ENCODE data around the gene SUMO3.

The SUMO3 gene

GRCh38 chr21:44780767-44781459 is 36.9 kb downstream of the SUMO3 start:
- Histone ChIP-seq H3K36me3 (replicated peaks) (peaks cover 48% of the 10 kb centered on the region), H3K4me3 (no peak overlapping the region)
- in situ Hi-C loops (cut with MboI; ENCODE audit: low sequenced_read_pairs), result no loop called here

DNA sequence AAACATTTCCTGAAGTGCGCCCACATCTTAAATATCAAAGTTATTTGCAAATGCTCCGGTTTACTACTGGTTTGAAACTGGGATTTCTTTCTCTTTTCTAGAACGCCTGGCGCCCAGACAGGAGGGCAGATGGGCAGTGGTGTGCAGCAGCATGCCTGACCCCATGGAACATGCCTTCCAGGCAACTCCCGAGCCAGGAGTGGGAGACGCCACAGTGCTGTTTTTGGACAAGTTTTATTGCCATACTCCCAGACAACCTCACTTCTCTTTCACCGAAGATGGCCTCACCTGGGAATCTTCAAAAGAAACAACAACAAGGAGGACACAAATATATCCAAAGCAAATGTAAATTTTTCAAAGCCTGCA is 37.7 kb downstream of the SUMO3 start:
- no peaks in the 10 kb centered on the region for H3K27me3 ChIP-seq (ENCODE audit: low read depth)
- peaks cover 56% of the 10 kb centered on the region for H3K36me3 ChIP-seq (replicated peaks)
- H3K9me3 ChIP-seq, result no peaks in the 10 kb centered on the region
- no peak for DNase-seq (ENCODE audit: low spot score in 2 of 2)
- H3K4me3 ChIP-seq, result no peak overlapping the region
- H3K4me1 ChIP-seq, result no peaks in the 10 kb centered on the region
- in situ Hi-C loops (cut with MboI; ENCODE audit: low sequenced_read_pairs), result no loop called here

More at GRCh38 chr21:44780767-44781459, 36.9 kb downstream of the SUMO3 start:
- Histone ChIP-seq H3K27me3 (ENCODE audit: low read depth) (no peaks in the 10 kb centered on the region), H3K9me3 (no peaks in the 10 kb centered on the region), H3K4me1 (no peaks in the 10 kb centered on the region)
- no peak for DNase-seq (ENCODE audit: low spot score in 2 of 2)

DNA sequence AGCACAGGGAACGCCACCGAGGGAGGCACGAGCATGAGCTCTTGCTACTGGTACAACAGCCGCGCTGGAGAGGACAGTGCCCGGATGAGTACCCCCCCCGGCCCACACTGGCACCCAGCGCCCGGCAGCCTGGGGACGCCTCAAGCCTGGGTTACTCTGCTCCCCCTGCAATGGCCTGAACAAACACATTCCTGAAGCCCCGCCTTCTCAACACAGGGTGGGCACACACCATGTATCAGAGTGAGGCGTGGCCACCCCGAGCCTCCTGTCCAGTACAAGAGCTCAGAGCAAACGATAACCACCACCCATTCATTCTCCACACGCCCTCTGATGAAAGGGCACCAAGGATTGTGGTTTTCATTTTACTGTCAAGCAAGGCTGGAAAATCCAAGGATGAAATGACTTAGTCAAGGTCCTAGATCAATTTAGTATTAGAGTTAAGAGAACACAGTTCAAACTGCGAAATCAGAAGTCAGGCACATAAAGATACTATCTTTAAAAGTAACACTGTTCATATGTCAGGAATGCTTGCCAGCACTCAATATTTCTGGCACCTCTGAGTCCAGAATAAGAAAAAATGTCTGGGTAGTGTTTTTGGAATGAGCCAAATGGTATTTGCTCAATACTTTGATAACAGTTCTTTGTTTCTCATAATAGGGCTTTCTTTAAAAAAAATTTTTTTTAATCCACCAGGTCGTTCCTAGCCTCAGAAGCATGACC is 38.3 kb downstream of the SUMO3 start:
- no peak for DNase-seq (ENCODE audit: low spot score in 2 of 2)
- H3K27me3 ChIP-seq (ENCODE audit: low read depth), result no peaks in the 10 kb centered on the region
- peaks cover 59% of the 10 kb centered on the region for H3K36me3 ChIP-seq (replicated peaks)
- H3K4me3 ChIP-seq, result no peak overlapping the region
- no peaks in the 10 kb centered on the region for H3K4me1 ChIP-seq
- H3K9me3 ChIP-seq, result no peaks in the 10 kb centered on the region
- in situ Hi-C loops (cut with MboI; ENCODE audit: low sequenced_read_pairs), result no loop called here

DNA sequence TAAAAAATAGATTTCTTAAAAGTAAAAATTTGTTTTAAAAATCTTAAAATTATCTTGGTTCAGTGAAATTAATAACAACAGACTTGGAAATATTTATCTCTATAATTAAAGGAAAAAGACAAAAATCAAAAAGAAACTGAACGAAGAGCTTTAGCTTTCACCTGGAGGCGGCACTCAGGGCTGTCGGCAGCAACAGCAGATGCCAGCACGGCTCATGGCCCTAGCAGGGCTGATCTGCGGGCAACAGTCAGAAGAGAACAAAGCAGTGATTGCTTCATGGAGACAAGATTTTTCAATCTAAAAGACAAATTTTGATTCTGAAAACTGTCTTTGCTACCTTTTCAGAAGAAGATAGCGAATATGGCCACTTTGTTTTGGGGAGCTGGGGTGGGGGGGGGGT is 38.9 kb downstream of the SUMO3 start:
- DNase-seq (ENCODE audit: low spot score in 2 of 2), result no peak
- H3K27me3 ChIP-seq (ENCODE audit: low read depth), result no peaks in the 10 kb centered on the region
- H3K4me1 ChIP-seq, result no peaks in the 10 kb centered on the region
- no peak overlapping the region for H3K4me3 ChIP-seq
- in situ Hi-C loops (cut with MboI; ENCODE audit: low sequenced_read_pairs), result no loop called here
- H3K9me3 ChIP-seq, result no peaks in the 10 kb centered on the region
- peaks cover 64% of the 10 kb centered on the region for H3K36me3 ChIP-seq (replicated peaks)

- Histone ChIP-seq H3K27me3 (ENCODE audit: low read depth) (no peaks in the 10 kb centered on the region), H3K9me3 (no peaks in the 10 kb centered on the region), H3K4me1 (no peaks in the 10 kb centered on the region), H3K36me3 (replicated peaks) (peaks cover 68% of the 10 kb centered on the region), H3K4me3 (no peak overlapping the region)
- in situ Hi-C loops (cut with MboI; ENCODE audit: low sequenced_read_pairs), result no loop called here
- DNase-seq (ENCODE audit: low spot score in 2 of 2), result no peak
Observed at GRCh38 chr21:44778499-44778911, 39.4 kb downstream of the SUMO3 start.

DNA sequence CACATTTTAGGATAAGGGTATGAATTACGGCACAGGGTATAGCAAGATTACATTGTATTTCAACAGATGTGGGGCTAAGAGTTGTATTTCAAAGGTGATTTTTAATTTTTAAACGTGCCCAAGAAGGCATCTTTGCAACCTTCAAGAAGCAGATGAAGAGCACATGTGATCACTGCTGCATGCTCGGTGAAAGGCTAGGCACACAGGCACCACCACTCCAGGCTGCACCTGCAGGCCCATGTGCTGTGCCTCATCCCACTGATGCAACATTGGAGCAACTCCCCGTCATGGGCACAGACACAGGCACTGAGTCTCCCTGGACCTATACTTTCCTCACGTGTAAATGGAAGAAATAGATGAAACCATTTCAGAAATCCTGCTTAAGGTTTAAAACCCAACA is 39.8 kb downstream of the SUMO3 start:
- Histone ChIP-seq H3K27me3 (ENCODE audit: low read depth) (no peaks in the 10 kb centered on the region), H3K36me3 (replicated peaks) (peaks cover 72% of the 10 kb centered on the region), H3K4me3 (no peak overlapping the region), H3K4me1 (no peaks in the 10 kb centered on the region), H3K9me3 (no peaks in the 10 kb centered on the region)
- no peak for DNase-seq (ENCODE audit: low spot score in 2 of 2)
- in situ Hi-C loops (cut with MboI; ENCODE audit: low sequenced_read_pairs), result no loop called here

DNA sequence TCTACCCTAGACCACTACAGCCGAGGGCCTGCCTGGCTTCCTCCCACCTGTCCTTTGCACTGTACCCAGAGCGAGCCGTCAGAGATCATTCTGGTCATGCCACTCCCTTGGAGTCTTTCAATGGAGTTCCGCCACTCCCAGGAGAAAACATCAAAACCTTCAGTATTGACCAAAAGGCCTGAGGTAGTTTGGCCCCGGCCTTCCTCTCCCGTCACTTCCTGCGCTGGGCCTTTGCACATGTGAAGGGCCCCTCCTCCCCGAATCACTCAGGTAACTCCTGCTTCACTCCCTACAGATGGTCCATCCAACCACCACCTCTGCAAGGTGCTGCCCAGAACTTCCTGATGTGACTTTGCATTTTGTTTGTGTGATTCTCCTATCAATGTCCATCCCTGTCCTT is 42.9 kb downstream of the SUMO3 start:
- H3K4me1 ChIP-seq, result no peaks in the 10 kb centered on the region
- H3K27me3 ChIP-seq (ENCODE audit: low read depth), result no peaks in the 10 kb centered on the region
- no peak overlapping the region for H3K4me3 ChIP-seq
- in situ Hi-C loops (cut with MboI; ENCODE audit: low sequenced_read_pairs), result no loop called here
- H3K9me3 ChIP-seq, result no peaks in the 10 kb centered on the region
- H3K36me3 ChIP-seq (replicated peaks), result peaks cover 74% of the 10 kb centered on the region
- no peak for DNase-seq (ENCODE audit: low spot score in 2 of 2)

- no peak overlapping the region for H3K4me3 ChIP-seq
- no peaks in the 10 kb centered on the region for H3K4me1 ChIP-seq
- in situ Hi-C loops (cut with MboI; ENCODE audit: low sequenced_read_pairs), result no loop called here
- no peaks in the 10 kb centered on the region for H3K9me3 ChIP-seq
- no peak for DNase-seq (ENCODE audit: low spot score in 2 of 2)
- peaks cover 69% of the 10 kb centered on the region for H3K36me3 ChIP-seq (replicated peaks)
- no peaks in the 10 kb centered on the region for H3K27me3 ChIP-seq (ENCODE audit: low read depth)
Observed at GRCh38 chr21:44773291-44773932, 44.5 kb downstream of the SUMO3 start.

GRCh38 chr21:44771896-44772525 is 45.9 kb downstream of the SUMO3 start:
- in situ Hi-C loops (cut with MboI; ENCODE audit: low sequenced_read_pairs), result no loop called here
- no peak for DNase-seq (ENCODE audit: low spot score in 2 of 2)
- Histone ChIP-seq H3K4me1 (no peaks in the 10 kb centered on the region), H3K27me3 (ENCODE audit: low read depth) (no peaks in the 10 kb centered on the region), H3K36me3 (replicated peaks) (peaks cover 57% of the 10 kb centered on the region), H3K4me3 (no peak overlapping the region), H3K9me3 (no peaks in the 10 kb centered on the region)

DNA sequence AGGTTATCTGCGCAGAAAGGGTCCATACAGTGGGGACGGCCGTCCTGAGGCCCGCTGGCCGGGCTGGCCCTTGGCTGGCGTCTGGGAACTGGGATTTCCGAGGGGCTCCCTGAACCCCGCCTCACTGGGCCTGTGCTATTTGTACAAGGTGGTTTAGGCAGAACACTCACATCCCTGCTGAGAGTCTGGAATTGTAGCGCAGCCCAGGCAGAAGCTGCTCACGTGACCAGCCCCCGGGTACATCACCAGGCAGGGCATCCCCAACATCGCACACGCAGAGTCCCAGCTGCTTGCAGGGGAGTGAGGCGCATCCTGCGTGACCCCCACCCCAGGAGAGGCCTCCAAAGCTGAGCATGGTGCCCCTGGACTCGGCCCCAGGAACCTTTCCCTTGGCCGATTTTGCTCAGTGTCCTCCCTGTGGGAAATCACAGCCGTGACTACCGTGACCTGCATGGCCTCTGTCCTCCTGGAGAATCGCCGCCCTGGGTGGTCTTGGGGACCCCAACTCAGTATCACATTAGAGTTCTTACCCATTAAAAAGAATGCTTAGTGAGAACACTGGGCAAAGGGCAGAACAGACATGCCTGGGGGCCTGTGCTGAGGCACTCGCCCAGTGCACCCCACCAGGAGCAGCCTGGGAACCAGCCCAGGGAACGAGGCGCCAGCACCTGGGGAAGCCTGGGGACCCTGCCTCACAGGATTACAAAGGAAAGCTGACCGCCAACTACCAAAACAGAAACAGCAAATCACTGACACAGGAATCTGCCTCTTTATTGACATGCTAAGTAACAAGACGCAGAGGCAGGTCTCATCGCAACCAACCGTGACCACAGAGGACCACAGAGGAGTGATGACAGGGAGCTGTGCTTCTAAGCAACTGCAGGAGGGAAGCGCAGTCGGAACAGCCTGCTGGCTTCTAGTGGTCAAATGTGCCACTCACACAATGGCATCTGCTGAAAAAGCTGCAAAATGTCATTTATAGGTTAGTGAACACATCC is 49.7 kb downstream of the SUMO3 start:
- in situ Hi-C loops (cut with MboI; ENCODE audit: low sequenced_read_pairs), result no loop called here
- no peaks in the 10 kb centered on the region for H3K9me3 ChIP-seq
- peaks cover 18% of the 10 kb centered on the region for H3K36me3 ChIP-seq (replicated peaks)
- no peak for DNase-seq (ENCODE audit: low spot score in 2 of 2)
- no peaks in the 10 kb centered on the region for H3K27me3 ChIP-seq (ENCODE audit: low read depth)
- no peak overlapping the region for H3K4me3 ChIP-seq
- H3K4me1 ChIP-seq, result no peaks in the 10 kb centered on the region

- H3K4me1 ChIP-seq, result no peaks in the 10 kb centered on the region
- no peaks in the 10 kb centered on the region for H3K27me3 ChIP-seq (ENCODE audit: low read depth)
- no peak overlapping the region for H3K4me3 ChIP-seq
- no peak for DNase-seq (ENCODE audit: low spot score in 2 of 2)
- peaks cover 16% of the 10 kb centered on the region for H3K36me3 ChIP-seq (replicated peaks)
- in situ Hi-C loops (cut with MboI; ENCODE audit: low sequenced_read_pairs), result no loop called here
- H3K9me3 ChIP-seq, result no peaks in the 10 kb centered on the region
Observed at GRCh38 chr21:44766818-44767354, 51.0 kb downstream of the SUMO3 start.

DNA sequence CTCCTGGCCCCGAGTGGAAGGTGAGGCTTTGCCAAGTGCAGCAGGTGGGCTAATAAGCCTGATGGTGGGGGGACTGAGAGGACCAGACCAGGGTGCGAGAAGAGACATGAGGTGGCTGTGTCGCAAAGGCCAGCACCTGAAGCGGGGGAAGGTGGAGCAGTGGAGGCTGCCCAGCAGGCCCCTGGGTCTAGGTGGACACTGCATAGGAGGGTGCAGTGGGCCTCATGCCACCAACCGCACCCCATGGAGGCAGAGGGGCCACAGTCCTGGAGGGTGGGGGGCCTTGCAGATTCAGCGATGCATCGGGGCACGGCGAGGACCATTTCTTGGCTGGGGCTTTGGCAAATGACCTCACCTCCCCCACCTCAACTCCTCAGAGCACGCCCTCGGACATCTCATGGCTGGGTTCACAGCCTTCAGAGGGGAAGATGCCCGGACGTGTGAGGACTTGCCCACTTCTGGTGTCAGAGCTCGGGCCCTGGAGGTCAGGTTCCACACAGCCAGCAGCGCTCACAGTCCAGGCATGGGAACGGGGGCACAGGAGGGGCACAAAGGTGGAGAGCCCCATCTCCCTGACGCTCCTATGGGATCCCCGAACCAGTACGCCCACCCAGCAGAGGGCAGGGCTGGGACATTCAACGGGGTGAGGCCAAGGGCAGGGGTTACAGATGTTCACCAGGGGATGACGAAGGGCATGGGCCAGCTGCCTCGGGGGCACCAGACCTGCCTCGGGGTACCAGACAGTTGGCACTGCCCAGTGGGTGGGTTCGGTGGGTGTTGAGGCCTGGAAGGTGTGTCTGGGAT is 51.6 kb downstream of the SUMO3 start:
- H3K4me1 ChIP-seq, result no peaks in the 10 kb centered on the region
- no peak overlapping the region for H3K4me3 ChIP-seq
- H3K9me3 ChIP-seq, result no peaks in the 10 kb centered on the region
- in situ Hi-C loops (cut with MboI; ENCODE audit: low sequenced_read_pairs), result no loop called here
- H3K36me3 ChIP-seq (replicated peaks), result peaks cover 12% of the 10 kb centered on the region
- DNase-seq (ENCODE audit: low spot score in 2 of 2), result no peak
- H3K27me3 ChIP-seq (ENCODE audit: low read depth), result no peaks in the 10 kb centered on the region
